ENCODE measurements around the gene POLD4.
"Not testable (repeated sequence)": the region's sequence is repeated elsewhere in the genome, so short reads cannot be mapped to it uniquely, and the experiment has no call there.

The POLD4 gene

DNA sequence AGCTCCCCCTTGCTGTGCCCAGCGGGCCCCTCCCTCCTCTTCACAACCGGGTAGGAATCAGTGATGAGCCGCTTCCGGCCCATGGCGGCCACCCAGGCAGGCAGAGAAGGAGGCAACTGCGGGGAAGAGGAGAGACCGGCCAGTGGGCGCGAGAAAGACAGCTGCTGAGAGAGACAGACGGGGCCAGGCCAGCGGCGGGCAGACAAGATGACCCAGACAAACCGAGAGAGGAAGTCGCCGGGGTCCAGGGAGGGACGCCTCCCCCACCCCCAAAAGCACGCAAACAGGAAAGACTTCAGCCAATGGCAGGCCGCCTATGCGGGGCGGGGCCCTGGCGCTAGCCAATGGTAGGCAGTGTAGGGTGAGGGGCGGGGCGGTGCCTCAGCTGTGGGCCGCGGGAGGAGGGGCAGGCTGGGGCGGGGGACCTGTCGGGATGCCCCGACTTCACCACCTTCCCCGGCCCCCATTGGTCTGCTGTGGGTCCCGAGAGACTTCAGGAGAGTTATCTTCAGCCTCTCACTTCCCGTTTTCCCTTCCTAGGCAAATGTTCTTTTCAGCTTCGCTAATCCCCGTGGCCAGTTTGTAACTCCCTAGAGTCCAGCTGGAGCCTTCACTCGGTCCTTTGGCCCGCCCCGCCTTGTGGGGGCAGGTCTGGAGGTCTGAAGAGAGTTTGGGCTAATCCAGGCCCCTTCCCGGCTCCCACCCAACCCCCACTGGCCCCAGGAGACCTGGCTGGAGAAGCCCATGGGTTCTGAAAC, at the start of gene POLD4:
POLD4 (minus strand) TSS at position 230 of the 758 bp plus-strand sequence; CDS start at position 83, 147 bp downstream.
- peak; percentile 86 for DNase-seq

DNA sequence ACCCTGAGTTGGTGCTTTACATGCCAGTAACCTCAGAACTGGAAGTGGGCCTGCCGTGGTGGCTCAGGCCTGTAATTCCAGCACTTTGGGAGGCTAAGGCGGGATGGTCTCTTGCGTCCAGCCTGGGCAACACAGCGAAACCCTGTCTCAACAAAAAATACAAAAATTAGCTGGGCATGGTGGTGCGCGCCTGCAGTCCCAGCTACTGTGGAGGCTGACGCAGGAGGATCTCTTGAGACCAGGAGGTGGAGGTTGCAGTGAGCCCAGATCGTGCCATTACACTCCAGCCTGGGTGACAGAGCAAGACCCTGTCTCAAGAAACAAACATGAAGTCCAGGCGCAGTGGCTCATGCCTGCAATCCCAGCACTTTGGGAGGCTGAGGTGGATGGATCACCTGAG, 49.7 kb upstream of the POLD4 start:
- DNase-seq: not testable (repeated sequence)

- DNase-seq: not testable (repeated sequence)
Observed at GRCh38 chr11:67402192-67402839, 49.0 kb upstream of the POLD4 start.

- DNase-seq: peak; percentile 81
Observed at GRCh38 chr11:67401495-67402191, 48.3 kb upstream of the POLD4 start, which contains the start of gene PPP1CA. Gene PPP1CA (minus strand): TSS chr11:67401858. CDS start chr11:67401782, 76 bp downstream.

DNA sequence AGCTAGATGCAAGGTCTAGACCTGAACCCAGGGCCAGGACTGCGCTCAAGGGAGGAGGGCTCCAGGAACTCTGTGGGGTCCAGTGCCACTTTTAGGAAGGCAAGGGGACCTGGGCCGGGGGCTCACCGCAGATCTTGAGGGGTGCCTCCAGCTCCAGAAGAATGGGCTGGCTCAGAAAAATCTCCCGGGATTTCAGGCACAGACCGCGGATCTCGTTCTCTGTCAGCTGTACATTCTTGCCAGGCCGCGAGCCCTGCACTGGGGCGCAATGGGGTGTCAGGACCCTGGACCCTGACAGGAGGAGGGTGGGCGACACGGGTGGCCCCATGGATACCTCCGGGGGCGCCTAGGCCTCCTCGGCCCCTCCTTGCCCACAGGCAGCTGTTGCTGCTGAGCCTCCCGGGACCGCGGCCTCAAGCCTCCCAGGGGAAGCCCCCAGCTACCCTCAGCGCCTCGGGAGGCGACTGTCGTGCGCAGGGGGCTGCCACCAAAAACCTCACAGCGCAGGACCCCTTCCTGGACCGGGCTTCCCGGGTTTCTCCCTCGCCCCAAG, 47.7 kb upstream of the POLD4 start:
- DNase-seq: no peak

- DNase-seq: no peak
Observed at GRCh38 chr11:67400251-67400941, 47.0 kb upstream of the POLD4 start.

GRCh38 chr11:67398661-67399563, 45.6 kb upstream of the POLD4 start:
- no peak for DNase-seq

GRCh38 chr11:67397986-67398660, 44.8 kb upstream of the POLD4 start:
- no peak for DNase-seq

DNA sequence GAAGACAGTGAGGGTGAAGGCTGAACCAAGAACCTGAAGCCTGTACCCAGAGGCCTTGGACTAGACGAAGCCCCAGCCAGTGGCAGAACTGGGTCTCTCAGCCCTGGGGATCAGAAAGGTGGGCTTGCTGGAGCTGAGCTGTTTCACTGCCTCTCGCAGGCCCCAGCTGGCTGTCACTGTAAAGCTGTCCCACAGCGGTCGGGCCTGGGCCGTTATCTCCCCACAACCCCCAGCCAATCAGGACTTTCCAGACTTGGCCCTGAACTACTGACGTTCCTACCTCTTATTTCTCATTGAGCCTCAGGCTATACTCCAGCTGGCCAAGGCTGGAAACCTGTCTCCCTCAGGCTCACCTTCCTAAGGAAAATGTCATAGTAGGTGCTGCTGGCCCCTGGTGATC, 44.2 kb upstream of the POLD4 start:
- DNase-seq: no peak

DNA sequence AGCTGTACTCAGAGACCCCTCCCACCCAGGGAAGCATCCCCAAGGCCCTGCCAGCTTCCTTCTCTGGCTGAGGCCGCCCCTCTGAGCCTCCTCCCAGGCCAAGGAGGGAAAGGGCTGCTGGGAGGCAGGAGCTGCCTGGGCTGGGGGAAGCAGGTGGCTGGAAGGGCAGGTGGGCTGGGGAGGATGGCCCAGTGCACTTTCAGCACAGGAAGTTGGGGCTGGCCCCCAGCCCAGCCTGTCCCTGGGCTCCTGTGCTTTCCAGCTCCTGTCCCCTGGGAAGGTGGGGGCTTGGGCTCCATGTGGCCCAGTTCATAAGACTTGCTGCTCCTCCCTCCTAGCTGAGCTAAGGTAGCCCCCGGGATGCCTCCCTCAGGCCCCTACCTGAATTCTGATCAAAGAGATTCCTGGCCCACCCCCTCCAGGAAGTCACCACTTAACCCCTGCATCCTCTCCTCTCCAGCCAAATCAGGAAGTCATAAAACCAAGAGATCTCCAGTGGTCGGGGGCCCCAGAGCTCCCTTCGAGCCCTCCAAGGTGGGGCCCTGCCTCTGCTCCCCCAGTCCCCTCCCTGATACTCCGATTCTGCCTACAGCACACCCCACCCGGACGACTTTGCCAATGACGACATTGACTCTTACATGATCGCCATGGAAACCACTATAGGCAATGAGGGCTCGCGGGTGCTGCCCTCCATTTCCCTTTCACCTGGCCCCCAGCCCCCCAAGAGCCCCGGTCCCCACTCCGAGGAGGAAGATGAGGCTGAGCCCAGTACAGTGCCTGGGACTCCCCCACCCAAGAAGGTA, 43.4 kb upstream of the POLD4 start:
- no peak for DNase-seq

DNA sequence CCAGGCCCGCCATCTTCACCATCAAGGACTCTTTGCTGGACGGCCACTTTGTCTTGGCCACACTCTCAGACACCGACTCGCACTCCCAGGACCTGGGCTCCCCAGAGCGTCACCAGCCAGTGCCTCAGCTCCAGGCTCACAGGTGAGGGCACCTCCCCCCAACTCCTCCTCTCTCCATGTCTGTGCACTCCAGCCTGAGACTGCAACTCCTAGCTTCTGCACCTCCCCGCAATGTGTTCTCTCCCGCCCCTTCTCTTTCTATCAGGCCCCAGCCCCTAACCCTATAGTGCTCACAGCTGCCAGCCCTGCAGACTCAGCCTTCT, 42.9 kb upstream of the POLD4 start:
- no peak for DNase-seq

- no peak for DNase-seq
Observed at GRCh38 chr11:67395555-67396258, 42.4 kb upstream of the POLD4 start.

DNA sequence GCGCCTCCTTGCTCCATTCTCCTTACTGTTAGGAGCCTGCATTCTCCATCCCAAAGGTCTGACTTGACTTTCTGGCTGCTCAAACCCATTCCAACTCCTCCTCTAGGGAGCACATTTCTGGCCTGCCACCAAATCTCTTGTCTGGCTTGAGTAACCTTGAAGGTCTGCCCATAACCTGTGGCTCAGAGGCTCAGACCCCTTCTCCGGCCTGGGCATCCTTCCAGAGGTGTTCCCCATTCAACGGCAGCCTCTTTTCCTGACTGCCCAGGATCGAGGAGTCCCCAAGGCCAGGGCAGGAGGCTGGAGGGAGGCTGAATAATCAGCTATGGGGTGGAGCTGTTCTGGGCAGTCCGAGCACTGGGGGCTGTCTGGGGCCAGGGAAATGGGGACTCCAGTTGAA, 40.6 kb upstream of the POLD4 start:
- DNase-seq: no peak

DNA sequence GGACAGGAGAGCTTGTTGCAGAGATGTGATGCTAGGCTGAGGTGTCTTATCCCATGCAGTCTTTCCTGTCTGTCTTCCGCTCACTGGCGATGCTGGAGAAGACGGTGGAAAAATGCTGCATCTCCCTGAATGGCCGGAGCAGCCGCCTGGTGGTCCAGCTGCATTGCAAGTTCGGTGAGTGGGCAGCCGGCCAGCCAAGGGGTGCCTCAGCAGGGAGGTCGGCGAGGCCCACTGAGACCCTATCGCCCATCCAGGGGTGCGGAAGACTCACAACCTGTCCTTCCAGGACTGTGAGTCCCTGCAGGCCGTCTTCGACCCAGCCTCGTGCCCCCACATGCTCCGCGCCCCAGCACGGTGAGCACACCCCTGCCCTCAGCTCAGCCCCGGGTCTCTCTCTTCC, 40.1 kb upstream of the POLD4 start:
- DNase-seq: no peak

- DNase-seq: no peak
Observed at GRCh38 chr11:67392183-67392715, 38.9 kb upstream of the POLD4 start.

DNA sequence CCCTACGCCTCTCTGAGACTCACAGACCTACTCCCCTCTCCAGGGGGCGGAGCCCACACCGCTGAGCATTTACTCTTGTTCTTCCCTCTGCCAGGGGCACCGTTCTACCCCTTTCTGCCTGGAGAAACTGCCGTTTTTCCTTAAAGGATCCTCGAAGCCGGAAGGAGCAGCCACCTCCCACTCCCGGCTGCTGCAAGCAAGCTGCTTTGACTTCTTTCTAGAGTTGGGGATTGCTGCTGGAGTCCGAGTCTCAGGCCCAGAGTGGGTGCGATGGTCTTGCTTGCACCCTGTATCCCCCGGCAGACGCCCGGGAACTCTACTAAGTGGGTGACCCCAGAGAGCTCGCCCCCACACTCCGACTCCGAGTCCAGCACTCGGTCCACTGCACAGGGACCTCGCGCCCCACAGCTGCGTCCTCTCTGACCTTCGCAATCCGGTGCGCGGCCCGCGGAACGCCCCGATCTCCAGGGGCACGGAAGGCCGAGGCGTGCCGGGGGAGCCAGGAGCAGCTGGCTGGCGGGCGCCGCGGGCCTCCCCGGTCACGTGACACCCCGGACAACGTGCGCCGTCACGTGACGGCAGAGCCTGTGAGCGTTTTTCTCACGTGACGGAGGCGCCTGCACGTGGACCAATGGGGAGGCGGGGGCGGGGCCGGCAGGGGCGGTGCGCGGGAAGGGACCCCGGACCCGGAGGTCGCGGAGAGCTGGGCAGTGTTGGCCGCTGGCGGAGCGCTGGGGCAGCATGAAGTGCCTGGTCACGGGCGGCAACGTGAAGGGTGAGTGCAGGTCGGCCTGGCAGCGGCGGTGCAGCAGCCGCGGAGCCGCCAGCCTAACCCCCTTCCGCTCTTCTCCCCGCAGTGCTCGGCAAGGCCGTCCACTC, 38.2 kb upstream of the POLD4 start, which contains the start of gene RAD9A:
RAD9A (plus strand) TSS at position 683 of the 879 bp plus-strand sequence; CDS start at position 742, 59 bp downstream.
- DNase-seq: peak; percentile 88

DNA sequence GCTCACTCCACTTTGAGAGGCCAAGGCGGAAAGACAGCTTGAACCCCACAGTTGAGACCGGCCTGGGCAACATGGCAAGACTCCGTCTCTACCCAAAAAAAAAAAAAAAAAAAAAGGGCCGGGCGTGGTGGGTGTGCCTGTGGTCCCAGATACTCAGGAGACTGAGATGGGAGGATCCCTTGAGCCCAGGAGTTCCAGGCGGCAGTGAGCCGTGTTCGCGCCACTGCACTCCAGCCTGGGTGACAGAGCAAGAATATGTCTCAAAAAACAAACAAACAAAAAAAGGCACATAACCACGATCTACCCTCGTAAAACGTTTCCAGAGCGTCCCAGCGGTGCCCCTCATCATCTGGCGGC, 37.6 kb upstream of the POLD4 start:
- no peak for DNase-seq

DNA sequence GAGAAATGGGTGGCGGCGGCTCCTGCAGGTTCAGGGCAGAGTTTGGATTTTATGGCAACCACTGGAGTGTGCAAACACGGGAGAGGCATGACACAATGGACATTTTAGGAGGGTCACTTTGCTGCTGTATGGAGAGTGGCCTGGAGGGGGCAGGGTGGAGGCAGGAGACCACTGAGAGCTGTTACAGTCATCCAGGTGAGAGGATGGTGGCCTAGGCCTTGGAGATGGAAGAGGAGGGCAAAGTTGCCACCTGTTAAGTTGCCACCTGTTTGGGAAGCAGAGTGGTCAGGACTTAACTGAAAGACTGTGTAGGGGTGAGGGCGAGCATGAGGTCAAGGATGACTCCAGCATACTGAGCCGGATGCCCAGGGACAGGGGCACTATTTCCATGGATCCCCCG, 36.1 kb upstream of the POLD4 start:
- DNase-seq: no peak

Data from NCI-H2171 treated with DMSO at 0.1 percent for 48 hours (cell line).